CD4-positive, alpha-beta T cell treated with Interleukin-21 for 1 hour (primary cell): Measurements from ENCODE around the gene LONP1.

Experiments used
- DNase-seq: peaks from one replicate; pipeline ENCODE4 v3.0.0-alpha.2; 2020

The LONP1 gene

GRCh38 chr19:5643060-5643459, 76.9 kb downstream of the LONP1 start:
- no peak for DNase-seq

- DNase-seq = no peak
Measured at GRCh38 chr19:5642204-5642603, 77.7 kb downstream of the LONP1 start.
